ENCODE data around the gene IP6K1. TPM values are rescaled to one million over a fixed set of nuclear protein-coding genes. Genes with fewer than 3 reads are reported as not detected.
A peak's percentile ranks its signal among the peaks of the same experiment; 100 is the strongest.

Gene IP6K1
- total RNA-seq, 1 experiment from 2014 or later: 42.2 TPM

DNA sequence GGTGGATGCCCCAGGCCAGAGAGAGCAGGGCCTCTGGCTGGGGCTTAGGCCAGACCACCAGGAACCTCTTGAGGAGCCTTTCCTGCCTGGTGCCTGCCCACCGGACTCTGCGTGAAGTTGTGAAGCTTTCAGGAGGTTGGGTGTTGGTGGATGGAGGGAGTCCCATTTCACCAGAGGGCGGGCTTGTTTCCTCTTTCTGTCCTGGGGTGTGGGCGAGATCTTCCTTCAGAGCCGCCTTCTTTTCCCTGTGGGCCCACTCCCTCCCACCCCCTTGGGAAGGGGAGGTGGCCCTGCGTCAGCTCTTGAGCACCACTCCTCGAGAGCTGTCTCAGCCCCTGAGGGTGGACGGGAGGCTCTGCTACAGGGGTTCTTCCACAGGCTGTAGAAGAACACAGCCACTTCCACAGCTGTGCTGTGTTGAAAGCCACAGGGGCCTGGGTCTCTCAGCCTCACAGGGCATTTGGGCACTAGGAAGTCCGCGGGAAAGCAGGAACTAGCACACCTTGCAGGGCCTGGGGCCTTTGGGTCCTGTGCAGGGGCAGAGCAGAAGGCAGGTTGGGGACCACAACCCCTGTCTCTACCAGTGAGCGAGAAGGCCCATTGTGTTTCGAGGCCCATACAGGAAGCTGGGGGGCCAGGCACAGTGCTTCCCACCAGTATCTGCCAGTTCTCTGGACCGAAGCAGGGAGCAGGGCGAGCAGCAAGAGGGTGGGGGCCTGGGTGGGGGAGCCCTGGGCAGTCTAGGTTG lies 69.0 kb downstream of the IP6K1 start:
- Histone ChIP-seq H2BK12ac (ENCODE audit: insufficient read length, low read depth, low read length) (no peak overlapping the region), H3K79me2 (ENCODE audit: insufficient read depth, low read length) (no peaks in the 10 kb centered on the region), H3K9ac (ENCODE audit: extremely low read depth, insufficient read length, low read length) (no peak overlapping the region), H3K4me2 (ENCODE audit: insufficient read depth, insufficient read length, low read length) (no peak overlapping the region), H3K18ac (ENCODE audit: insufficient read length, low read depth, low read length) (no peak overlapping the region), H3K23me2 (ENCODE audit: insufficient read length, low read depth, low read length, poor library complexity, severe bottlenecking) (peaks cover 10% of the 10 kb centered on the region), H3K79me1 (ENCODE audit: insufficient read depth, low read depth, low read length, poor library complexity, severe bottlenecking) (no peaks in the 10 kb centered on the region), H3K27ac (ENCODE audit: insufficient read length, low read depth, low read length) (no peak overlapping the region), H2AFZ (ENCODE audit: low read length) (no peak overlapping the region), H3K4ac (ENCODE audit: low read depth, low read length) (no peak overlapping the region), H4K5ac (ENCODE audit: insufficient read length, low read depth, low read length) (no peak overlapping the region), H4K8ac (replicated peaks; ENCODE audit: insufficient read length, low read depth, low read length) (no peak overlapping the region), H3K14ac (ENCODE audit: insufficient read depth, low read length) (no peak overlapping the region), H2BK15ac (ENCODE audit: low read depth, low read length) (no peak overlapping the region), H2BK5ac (ENCODE audit: insufficient read length, low read length) (no peak overlapping the region), H4K20me1 (ENCODE audit: control insufficient read depth, insufficient read depth, insufficient read length) (no peaks in the 10 kb centered on the region), H3K4me1 (ENCODE audit: insufficient read depth, low read length) (no peaks in the 10 kb centered on the region), H3T11ph (ENCODE audit: low read length) (no peak overlapping the region), H3K56ac (ENCODE audit: insufficient read length, low read depth, low read length) (no peak overlapping the region), H2BK20ac (ENCODE audit: low read depth, low read length, poor library complexity, severe bottlenecking) (no peak overlapping the region), H3K9me3 (ENCODE audit: control insufficient read depth, low read depth, low read length) (no peaks in the 10 kb centered on the region), H4K91ac (ENCODE audit: insufficient read length, low read depth, low read length) (no peak overlapping the region), H3K23ac (ENCODE audit: insufficient read length, low read depth, low read length) (no peak overlapping the region), H3K27me3 (ENCODE audit: insufficient read depth, low read length) (no peaks in the 10 kb centered on the region), H2AK5ac (ENCODE audit: insufficient read length, low read length) (no peak overlapping the region), H2BK120ac (ENCODE audit: low read depth, low read length, poor library complexity, severe bottlenecking) (no peak overlapping the region)
- no CpG with 5 or more reads among the region's 14 CpGs for WGBS (ENCODE audit: extremely low coverage, insufficient read length, low lambda C conversion rate)
- Mint-ChIP-seq H3K4me3 (peak overlapping the region in 1 of 2 experiments; percentile 60; a peak in 2 of 5 replicates), H3K9me3 (no peaks in the 10 kb centered on the region), H3K27ac (no peak overlapping the region), H3K36me3 (ENCODE audit: insufficient read depth in 1 of 3, low read depth in 3 of 3) (peaks cover 0 to 30% (median 29%) of the 10 kb centered on the region in 3 experiments; a peak in 6 of 7 replicates), H3K27me3 (ENCODE audit: low read depth) (peaks cover 4% of the 10 kb centered on the region), H3K4me1 (peaks cover 8 to 10% of the 10 kb centered on the region in 2 experiments)
- TF ChIP-seq, protein P1, sequence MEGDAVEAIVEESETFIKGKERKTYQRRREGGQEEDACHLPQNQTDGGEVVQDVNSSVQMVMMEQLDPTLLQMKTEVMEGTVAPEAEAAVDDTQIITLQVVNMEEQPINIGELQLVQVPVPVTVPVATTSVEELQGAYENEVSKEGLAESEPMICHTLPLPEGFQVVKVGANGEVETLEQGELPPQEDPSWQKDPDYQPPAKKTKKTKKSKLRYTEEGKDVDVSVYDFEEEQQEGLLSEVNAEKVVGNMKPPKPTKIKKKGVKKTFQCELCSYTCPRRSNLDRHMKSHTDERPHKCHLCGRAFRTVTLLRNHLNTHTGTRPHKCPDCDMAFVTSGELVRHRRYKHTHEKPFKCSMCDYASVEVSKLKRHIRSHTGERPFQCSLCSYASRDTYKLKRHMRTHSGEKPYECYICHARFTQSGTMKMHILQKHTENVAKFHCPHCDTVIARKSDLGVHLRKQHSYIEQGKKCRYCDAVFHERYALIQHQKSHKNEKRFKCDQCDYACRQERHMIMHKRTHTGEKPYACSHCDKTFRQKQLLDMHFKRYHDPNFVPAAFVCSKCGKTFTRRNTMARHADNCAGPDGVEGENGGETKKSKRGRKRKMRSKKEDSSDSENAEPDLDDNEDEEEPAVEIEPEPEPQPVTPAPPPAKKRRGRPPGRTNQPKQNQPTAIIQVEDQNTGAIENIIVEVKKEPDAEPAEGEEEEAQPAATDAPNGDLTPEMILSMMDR (conservative IDR thresholded peaks at IDR 0.05): no peak
- peak; percentile 25 for DNase-seq
